ENCODE results near the gene RNF141. TPM values are rescaled to one million over a fixed set of nuclear protein-coding genes. Genes with fewer than 3 reads are reported as not detected.

The RNF141 gene
- total RNA-seq, 1 donor from 2014 or later, result 39.2 TPM

DNA sequence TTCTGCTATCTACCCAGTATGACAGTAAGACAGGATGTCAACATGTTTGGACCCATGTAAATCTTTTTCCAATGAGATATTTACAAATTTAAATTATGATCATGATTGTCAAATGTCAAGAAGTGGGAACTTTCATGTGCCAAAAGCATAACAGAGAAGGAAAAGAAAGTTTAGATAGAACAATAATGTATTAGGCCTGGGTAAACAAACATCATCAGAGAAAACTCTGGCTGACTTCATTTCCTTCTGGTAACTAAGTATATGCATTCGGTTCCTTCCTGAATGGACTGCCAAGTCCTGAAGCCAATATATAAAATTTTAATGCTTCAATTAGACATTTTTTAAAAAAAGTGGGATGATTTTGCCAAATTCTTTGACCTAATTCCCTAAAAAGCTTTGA, 16.5 kb downstream of the RNF141 start:
- no peak for TF ChIP-seq CTCF (IDR thresholded peaks at IDR 0.05; ENCODE audit: borderline replicate concordance)
- Histone ChIP-seq H3K4me3 (no peak overlapping the region), H3K27me3 (ENCODE audit: low read depth) (no peaks in the 10 kb centered on the region), H3K27ac (replicated peaks) (no peak overlapping the region), H3K36me3 (peaks cover 90% of the 10 kb centered on the region), H3K9me3 (replicated peaks) (no peaks in the 10 kb centered on the region), H3K4me1 (no peaks in the 10 kb centered on the region)
- no peak for DNase-seq
- intact Hi-C loops (cut with micrococcal nuclease), result no loop called here

DNA sequence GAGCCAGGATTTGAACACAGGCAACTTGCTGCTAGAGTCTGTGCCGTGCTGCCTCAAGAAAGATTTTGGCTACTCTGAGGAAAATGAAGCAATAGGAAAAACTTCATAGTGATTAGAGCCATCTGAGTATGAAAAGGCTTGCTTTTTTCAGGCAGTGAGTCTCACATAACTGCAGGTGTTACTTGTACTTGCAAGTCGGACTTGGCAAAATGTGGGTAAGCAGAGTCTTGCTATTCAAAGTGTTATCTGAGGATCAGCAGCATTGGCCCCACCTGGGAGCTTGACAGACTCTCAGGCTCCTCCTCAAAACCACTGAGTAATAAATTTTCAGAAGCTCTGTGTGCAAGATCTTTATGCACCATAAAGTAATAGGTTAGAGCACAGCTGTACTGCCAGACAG, 18.1 kb downstream of the RNF141 start:
- no peak overlapping the region for H3K4me3 ChIP-seq
- H3K27ac ChIP-seq (replicated peaks), result no peak overlapping the region
- DNase-seq, result no peak
- peaks cover 87% of the 10 kb centered on the region for H3K36me3 ChIP-seq
- H3K27me3 ChIP-seq (ENCODE audit: low read depth), result no peaks in the 10 kb centered on the region
- no peaks in the 10 kb centered on the region for H3K9me3 ChIP-seq (replicated peaks)
- H3K4me1 ChIP-seq, result no peaks in the 10 kb centered on the region
- TF ChIP-seq CTCF (IDR thresholded peaks at IDR 0.05; ENCODE audit: borderline replicate concordance), result no peak
- intact Hi-C loops (cut with micrococcal nuclease), result no loop called here

- H3K9me3 ChIP-seq (replicated peaks), result no peaks in the 10 kb centered on the region
- TF ChIP-seq CTCF (IDR thresholded peaks at IDR 0.05; ENCODE audit: borderline replicate concordance), result no peak
- peaks cover 82% of the 10 kb centered on the region for H3K36me3 ChIP-seq
- intact Hi-C loops (cut with micrococcal nuclease), result no loop called here
- no peak for DNase-seq
- no peaks in the 10 kb centered on the region for H3K27me3 ChIP-seq (ENCODE audit: low read depth)
- no peak overlapping the region for H3K27ac ChIP-seq (replicated peaks)
- no peaks in the 10 kb centered on the region for H3K4me1 ChIP-seq
- H3K4me3 ChIP-seq, result no peak overlapping the region
Measured at GRCh38 chr11:10522276-10522675, 18.7 kb downstream of the RNF141 start.

GRCh38 chr11:10520562-10520961, 20.4 kb downstream of the RNF141 start:
- no peaks in the 10 kb centered on the region for H3K27me3 ChIP-seq (ENCODE audit: low read depth)
- intact Hi-C loops (cut with micrococcal nuclease), result no loop called here
- TF ChIP-seq CTCF (IDR thresholded peaks at IDR 0.05; ENCODE audit: borderline replicate concordance), result no peak

GRCh38 chr11:10519630-10520029, 21.4 kb downstream of the RNF141 start:
- Histone ChIP-seq H3K27ac (replicated peaks) (no peak overlapping the region), H3K4me1 (peaks cover 4% of the 10 kb centered on the region), H3K27me3 (ENCODE audit: low read depth) (no peaks in the 10 kb centered on the region), H3K9me3 (replicated peaks) (no peaks in the 10 kb centered on the region), H3K4me3 (no peak overlapping the region), H3K36me3 (peaks cover 65% of the 10 kb centered on the region)
- DNase-seq, result no peak
- intact Hi-C loops (cut with micrococcal nuclease), result no loop called here
- TF ChIP-seq CTCF (IDR thresholded peaks at IDR 0.05; ENCODE audit: borderline replicate concordance), result no peak

More at GRCh38 chr11:10520562-10520961, 20.4 kb downstream of the RNF141 start:
- Histone ChIP-seq H3K27ac (replicated peaks) (no peak overlapping the region), H3K9me3 (replicated peaks) (no peaks in the 10 kb centered on the region), H3K4me1 (no peaks in the 10 kb centered on the region), H3K36me3 (peaks cover 73% of the 10 kb centered on the region), H3K4me3 (no peak overlapping the region)
- DNase-seq, result no peak

GRCh38 chr11:10518891-10519290, 22.1 kb downstream of the RNF141 start:
- H3K9me3 ChIP-seq (replicated peaks), result no peaks in the 10 kb centered on the region
- no peak overlapping the region for H3K4me3 ChIP-seq
- no peak for DNase-seq
- no peak for TF ChIP-seq CTCF (IDR thresholded peaks at IDR 0.05; ENCODE audit: borderline replicate concordance)
- peaks cover 8% of the 10 kb centered on the region for H3K4me1 ChIP-seq
- no peak overlapping the region for H3K27ac ChIP-seq (replicated peaks)
- H3K27me3 ChIP-seq (ENCODE audit: low read depth), result no peaks in the 10 kb centered on the region
- intact Hi-C loops (cut with micrococcal nuclease), result no loop called here
- peaks cover 58% of the 10 kb centered on the region for H3K36me3 ChIP-seq
